Measurements from ENCODE around the gene JAK1.

The JAK1 gene

GRCh38 chr1:64915381-64916274, 50.7 kb downstream of the JAK1 start:
- peak overlapping the region; percentile 26 for H3K27ac ChIP-seq
- TF ChIP-seq CTCF (conservative IDR thresholded peaks at IDR 0.05) = no peak

- no peak for TF ChIP-seq CTCF (conservative IDR thresholded peaks at IDR 0.05)
- H3K27ac ChIP-seq = no peak overlapping the region
Measured at GRCh38 chr1:64913361-64914015, 52.9 kb downstream of the JAK1 start.

- H3K27ac ChIP-seq = no peak overlapping the region
- no peak for TF ChIP-seq CTCF (conservative IDR thresholded peaks at IDR 0.05)
Measured at GRCh38 chr1:64912191-64912590, 54.2 kb downstream of the JAK1 start.

- TF ChIP-seq CTCF (conservative IDR thresholded peaks at IDR 0.05) = no peak
- no peak overlapping the region for H3K27ac ChIP-seq
Measured at GRCh38 chr1:64911326-64911725, 55.0 kb downstream of the JAK1 start.

- no peak for TF ChIP-seq CTCF (conservative IDR thresholded peaks at IDR 0.05)
- no peak overlapping the region for H3K27ac ChIP-seq
Measured at GRCh38 chr1:64909031-64909430, 57.3 kb downstream of the JAK1 start.

GRCh38 chr1:64908575-64908974, 57.8 kb downstream of the JAK1 start:
- no peak overlapping the region for H3K27ac ChIP-seq
- no peak for TF ChIP-seq CTCF (conservative IDR thresholded peaks at IDR 0.05)

GRCh38 chr1:64906447-64906846, 59.9 kb downstream of the JAK1 start:
- no peak for TF ChIP-seq CTCF (conservative IDR thresholded peaks at IDR 0.05)
- no peak overlapping the region for H3K27ac ChIP-seq

All from VCaP (cell line).